Measurements from ENCODE around the gene PRRC2B.

DNA sequence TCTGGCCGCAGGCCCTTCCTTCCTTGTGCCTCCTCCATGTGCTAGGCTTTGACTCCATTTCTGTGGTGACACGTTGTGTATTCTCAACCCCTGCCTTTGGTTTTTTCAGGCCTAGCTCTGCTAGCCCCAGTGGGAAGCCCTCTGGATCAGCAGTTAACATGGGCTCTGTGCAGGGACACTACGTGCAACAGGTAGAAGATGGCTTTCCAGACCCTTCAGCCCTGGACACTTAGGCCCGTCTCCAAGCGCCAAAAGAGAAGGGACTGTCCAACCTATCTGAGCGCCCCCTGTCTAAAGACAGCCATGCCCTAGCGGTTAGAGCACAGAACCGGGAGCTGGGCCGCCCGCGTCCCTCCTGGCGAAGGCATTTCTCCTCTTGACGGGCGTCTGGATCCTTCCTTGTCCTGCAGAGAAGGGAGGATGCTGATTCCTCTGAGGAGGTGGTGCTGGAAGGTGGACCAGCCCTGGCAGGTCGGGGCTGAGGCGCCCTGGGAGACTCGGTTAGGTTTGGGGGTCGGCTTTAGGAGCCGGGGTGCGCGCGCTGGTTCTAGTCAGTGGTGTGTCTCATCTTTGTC lies 100.5 kb downstream of the PRRC2B start:
- TF ChIP-seq POLR2AphosphoS5 (IDR thresholded peaks at IDR 0.05) (no peak), EP300 (IDR thresholded peaks at IDR 0.05) (no peak), POLR2A (IDR thresholded peaks at IDR 0.05) (no peak)
- TF ChIP-seq, protein P1, sequence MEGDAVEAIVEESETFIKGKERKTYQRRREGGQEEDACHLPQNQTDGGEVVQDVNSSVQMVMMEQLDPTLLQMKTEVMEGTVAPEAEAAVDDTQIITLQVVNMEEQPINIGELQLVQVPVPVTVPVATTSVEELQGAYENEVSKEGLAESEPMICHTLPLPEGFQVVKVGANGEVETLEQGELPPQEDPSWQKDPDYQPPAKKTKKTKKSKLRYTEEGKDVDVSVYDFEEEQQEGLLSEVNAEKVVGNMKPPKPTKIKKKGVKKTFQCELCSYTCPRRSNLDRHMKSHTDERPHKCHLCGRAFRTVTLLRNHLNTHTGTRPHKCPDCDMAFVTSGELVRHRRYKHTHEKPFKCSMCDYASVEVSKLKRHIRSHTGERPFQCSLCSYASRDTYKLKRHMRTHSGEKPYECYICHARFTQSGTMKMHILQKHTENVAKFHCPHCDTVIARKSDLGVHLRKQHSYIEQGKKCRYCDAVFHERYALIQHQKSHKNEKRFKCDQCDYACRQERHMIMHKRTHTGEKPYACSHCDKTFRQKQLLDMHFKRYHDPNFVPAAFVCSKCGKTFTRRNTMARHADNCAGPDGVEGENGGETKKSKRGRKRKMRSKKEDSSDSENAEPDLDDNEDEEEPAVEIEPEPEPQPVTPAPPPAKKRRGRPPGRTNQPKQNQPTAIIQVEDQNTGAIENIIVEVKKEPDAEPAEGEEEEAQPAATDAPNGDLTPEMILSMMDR (IDR thresholded peaks at IDR 0.05): no peak
